ENCODE data around the gene RASD2.
"Not testable (repeated sequence)": the region's sequence is repeated elsewhere in the genome, so short reads cannot be mapped to it uniquely, and the experiment has no call there.

The RASD2 gene

DNA sequence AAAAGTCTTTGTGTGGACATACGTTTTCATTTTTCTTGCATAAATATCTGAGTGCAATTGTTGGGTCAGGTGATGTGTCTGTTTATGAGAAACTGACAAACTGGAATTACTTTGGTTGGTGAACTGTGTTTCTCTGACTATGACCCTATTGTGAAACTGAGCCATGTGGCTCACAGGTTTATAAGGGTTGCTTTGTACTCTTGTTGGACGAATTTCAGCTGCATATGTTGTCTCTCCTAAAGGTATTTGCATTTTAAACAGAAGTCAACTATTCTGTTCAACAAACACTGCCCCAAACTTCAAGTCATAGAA lies 34.4 kb upstream of the RASD2 start:
- no peak for DNase-seq (ENCODE audit: insufficient read length, low spot score)
- TF ChIP-seq SPI1 (IDR thresholded peaks at IDR 0.05; ENCODE audit: low read depth, low read length) (no peak), TAF1 (IDR thresholded peaks at IDR 0.05; ENCODE audit: low read depth, low read length) (no peak), POU2F2 (IDR thresholded peaks at IDR 0.05; ENCODE audit: low read depth, low read length) (no peak), POLR2AphosphoS5 (IDR thresholded peaks at IDR 0.05; ENCODE audit: low read depth, low read length) (no peak), POLR2A (IDR thresholded peaks at IDR 0.05; ENCODE audit: low read depth, low read length) (no peak), PAX5 (IDR thresholded peaks at IDR 0.05; ENCODE audit: insufficient read depth, low read length, severe bottlenecking) (no peak)
- no peak for FAIRE-seq

DNA sequence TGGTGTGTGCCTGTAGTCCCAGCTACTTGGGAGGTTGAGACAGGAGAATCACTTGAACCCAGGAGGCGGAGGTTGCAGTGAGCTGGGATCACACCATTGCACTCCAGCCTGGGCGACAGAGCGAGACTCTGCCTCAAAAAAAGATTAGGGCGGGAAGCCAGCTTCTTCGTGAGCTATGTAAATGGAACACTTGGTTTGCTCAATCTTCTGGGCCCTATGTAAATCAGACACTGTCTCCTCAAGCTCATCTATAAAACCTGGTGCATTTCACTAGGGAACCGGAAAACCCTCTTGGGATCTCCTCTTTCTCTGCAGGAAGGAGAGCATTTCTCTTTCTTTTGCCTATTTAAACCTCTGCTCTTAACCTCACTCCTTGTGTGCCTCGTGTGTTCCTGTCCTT lies 32.8 kb upstream of the RASD2 start:
- DNase-seq (ENCODE audit: insufficient read length, low spot score); FAIRE-seq: not testable (repeated sequence)

DNA sequence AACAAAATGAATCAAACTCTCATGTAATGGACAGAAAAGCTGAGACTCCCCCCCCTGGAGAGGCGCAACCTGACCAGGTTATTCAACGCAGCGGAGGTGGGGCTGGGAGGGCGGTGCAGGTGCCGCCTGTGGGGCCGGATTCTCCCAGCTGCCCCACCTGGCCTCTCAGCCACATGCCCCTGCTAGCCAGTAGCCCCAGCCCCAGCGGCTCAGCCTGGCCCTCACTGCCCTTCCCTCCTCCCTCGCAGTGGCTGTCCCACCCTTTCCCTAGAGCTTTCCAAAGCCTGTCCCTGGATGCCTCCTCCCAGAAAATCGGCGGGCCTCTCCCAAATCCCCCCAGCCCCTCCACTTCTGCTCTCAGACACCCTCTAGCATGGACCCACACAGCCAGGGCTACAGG lies 31.2 kb upstream of the RASD2 start:
- no peak for DNase-seq (ENCODE audit: insufficient read length, low spot score)
- FAIRE-seq, result no peak
- no peak for TF ChIP-seq TAF1 (IDR thresholded peaks at IDR 0.05; ENCODE audit: low read depth, low read length)
- no peak for TF ChIP-seq POLR2AphosphoS5 (IDR thresholded peaks at IDR 0.05; ENCODE audit: low read depth, low read length)
- TF ChIP-seq POLR2A (IDR thresholded peaks at IDR 0.05; ENCODE audit: low read depth, low read length), result no peak
- no peak for TF ChIP-seq PAX5 (IDR thresholded peaks at IDR 0.05; ENCODE audit: insufficient read depth, low read length, severe bottlenecking)
- no peak for TF ChIP-seq POU2F2 (IDR thresholded peaks at IDR 0.05; ENCODE audit: low read depth, low read length)
- TF ChIP-seq SPI1 (IDR thresholded peaks at IDR 0.05; ENCODE audit: low read depth, low read length), result no peak

DNA sequence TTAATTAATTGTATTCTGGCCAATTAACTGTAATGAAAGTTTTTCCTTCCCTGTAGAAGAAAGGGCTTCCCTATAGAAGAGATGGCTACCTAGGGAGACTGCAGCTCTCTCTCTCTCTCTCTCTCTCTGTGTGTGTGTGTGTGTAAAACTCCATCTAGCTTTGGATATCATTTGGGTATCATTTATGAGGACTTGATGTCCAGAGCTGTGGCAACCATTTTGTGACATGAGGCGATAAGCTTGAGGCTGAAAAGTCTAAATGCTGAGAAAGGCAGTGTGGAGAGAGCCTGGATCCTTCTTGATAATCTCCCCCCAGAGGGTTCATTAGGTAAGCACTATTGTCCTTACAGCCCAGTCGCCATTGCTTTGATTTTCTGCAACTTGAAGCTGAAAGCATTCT lies 30.7 kb upstream of the RASD2 start:
- TF ChIP-seq POLR2AphosphoS5 (IDR thresholded peaks at IDR 0.05; ENCODE audit: low read depth, low read length) (no peak), POU2F2 (IDR thresholded peaks at IDR 0.05; ENCODE audit: low read depth, low read length) (no peak), TAF1 (IDR thresholded peaks at IDR 0.05; ENCODE audit: low read depth, low read length) (no peak), POLR2A (IDR thresholded peaks at IDR 0.05; ENCODE audit: low read depth, low read length) (no peak), SPI1 (IDR thresholded peaks at IDR 0.05; ENCODE audit: low read depth, low read length) (no peak), PAX5 (IDR thresholded peaks at IDR 0.05; ENCODE audit: insufficient read depth, low read length, severe bottlenecking) (no peak)
- FAIRE-seq (no peak), DNase-seq (ENCODE audit: insufficient read length, low spot score) (no peak)

DNA sequence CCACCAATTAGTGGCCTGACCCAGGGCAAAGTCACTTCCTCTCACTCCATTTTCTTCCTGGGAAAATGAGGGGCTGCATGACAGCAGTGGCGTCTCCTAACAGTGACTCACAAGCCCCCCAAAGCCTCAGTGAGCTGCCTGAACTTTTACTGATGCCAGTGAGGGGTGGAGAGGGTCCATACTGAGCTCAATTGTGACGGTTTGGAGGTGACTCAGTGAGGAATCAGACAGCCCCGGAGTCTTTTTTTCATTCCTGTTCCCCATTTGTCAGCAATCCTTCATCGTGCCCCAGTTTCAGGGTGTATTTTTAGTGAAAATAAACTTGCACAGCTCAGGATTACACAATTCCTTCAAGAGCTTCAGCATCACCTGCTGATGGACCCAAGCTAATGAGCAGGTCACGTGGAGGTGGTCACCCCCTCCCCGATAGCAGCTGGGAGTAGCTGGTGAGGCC lies 30.1 kb upstream of the RASD2 start:
- FAIRE-seq, result no peak
- TF ChIP-seq PAX5 (IDR thresholded peaks at IDR 0.05; ENCODE audit: insufficient read depth, low read length, severe bottlenecking) (no peak), POLR2AphosphoS5 (IDR thresholded peaks at IDR 0.05; ENCODE audit: low read depth, low read length) (no peak), SPI1 (IDR thresholded peaks at IDR 0.05; ENCODE audit: low read depth, low read length) (no peak), POLR2A (IDR thresholded peaks at IDR 0.05; ENCODE audit: low read depth, low read length) (no peak)
- DNase-seq (ENCODE audit: insufficient read length, low spot score), result no peak

DNA sequence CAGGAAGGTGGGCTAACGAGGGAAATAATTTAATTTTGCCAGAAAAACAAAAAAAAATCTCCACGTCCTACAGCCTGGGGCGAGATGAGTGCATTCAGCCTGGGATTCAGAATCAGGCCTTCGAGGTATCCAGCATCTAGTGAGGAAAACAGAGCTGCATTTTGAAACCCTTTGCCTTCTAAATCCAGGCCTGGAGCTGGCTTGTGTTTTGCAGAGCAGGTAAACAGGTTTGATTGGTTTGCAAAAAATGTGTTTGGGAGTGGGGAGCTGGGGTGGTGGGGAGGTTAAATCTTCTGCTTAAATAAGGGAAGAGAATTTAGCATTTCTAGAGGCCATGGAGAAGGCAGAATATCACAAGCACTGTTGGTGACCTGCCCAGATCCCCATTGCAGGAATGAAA lies 29.7 kb upstream of the RASD2 start:
- FAIRE-seq (no peak), DNase-seq (ENCODE audit: insufficient read length, low spot score) (no peak)
- TF ChIP-seq SPI1 (IDR thresholded peaks at IDR 0.05; ENCODE audit: low read depth, low read length) (no peak), TAF1 (IDR thresholded peaks at IDR 0.05; ENCODE audit: low read depth, low read length) (no peak), POLR2AphosphoS5 (IDR thresholded peaks at IDR 0.05; ENCODE audit: low read depth, low read length) (no peak), PAX5 (IDR thresholded peaks at IDR 0.05; ENCODE audit: insufficient read depth, low read length, severe bottlenecking) (no peak), POLR2A (IDR thresholded peaks at IDR 0.05; ENCODE audit: low read depth, low read length) (no peak), POU2F2 (IDR thresholded peaks at IDR 0.05; ENCODE audit: low read depth, low read length) (no peak)

DNA sequence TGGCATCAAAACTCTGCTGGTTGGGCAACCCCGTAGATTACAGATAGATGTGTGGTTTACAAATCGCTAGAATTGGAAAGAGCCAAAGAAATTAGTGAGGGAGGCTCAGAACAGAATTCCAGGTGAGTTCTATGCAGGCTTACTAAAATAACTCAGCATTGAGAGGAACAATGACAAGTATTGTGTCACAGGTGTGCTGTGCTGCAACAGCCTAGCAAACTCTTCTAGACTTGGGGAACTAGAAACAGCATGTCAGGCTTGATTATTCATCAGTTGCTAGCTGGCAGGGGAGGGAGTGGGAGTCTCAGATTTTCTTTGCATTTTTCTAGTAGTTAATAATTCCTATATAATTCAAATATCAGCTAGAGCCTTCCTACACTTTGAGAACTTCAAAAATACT lies 26.3 kb upstream of the RASD2 start:
- FAIRE-seq, result no peak
- TF ChIP-seq SPI1 (IDR thresholded peaks at IDR 0.05; ENCODE audit: low read depth, low read length) (no peak), TAF1 (IDR thresholded peaks at IDR 0.05; ENCODE audit: low read depth, low read length) (no peak), POLR2A (IDR thresholded peaks at IDR 0.05; ENCODE audit: low read depth, low read length) (no peak), PAX5 (IDR thresholded peaks at IDR 0.05; ENCODE audit: insufficient read depth, low read length, severe bottlenecking) (no peak), POU2F2 (IDR thresholded peaks at IDR 0.05; ENCODE audit: low read depth, low read length) (no peak), POLR2AphosphoS5 (IDR thresholded peaks at IDR 0.05; ENCODE audit: low read depth, low read length) (no peak)
- DNase-seq (ENCODE audit: insufficient read length, low spot score), result no peak

DNA sequence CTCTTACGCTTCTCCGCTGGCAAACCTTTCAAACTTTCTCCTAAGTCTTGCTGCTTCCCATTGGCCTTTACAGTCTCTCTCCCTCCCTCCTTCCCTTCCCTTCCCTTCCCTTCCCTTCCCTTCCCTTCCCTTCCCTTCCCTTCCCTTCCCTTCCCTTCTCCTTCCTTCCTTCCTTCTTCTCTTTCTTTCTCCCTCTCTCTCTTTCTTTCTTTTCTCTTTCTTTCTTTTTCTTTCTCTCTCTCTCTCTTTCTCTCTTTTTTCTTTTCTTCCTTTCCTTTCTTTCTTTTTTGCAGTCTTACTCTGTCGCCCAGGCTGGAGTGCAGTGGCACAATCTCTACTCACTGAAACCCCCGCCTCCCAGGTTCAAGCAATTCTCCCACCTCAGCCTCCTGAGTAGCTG lies 24.7 kb upstream of the RASD2 start:
- not testable (repeated sequence) for DNase-seq (ENCODE audit: insufficient read length, low spot score); FAIRE-seq

DNA sequence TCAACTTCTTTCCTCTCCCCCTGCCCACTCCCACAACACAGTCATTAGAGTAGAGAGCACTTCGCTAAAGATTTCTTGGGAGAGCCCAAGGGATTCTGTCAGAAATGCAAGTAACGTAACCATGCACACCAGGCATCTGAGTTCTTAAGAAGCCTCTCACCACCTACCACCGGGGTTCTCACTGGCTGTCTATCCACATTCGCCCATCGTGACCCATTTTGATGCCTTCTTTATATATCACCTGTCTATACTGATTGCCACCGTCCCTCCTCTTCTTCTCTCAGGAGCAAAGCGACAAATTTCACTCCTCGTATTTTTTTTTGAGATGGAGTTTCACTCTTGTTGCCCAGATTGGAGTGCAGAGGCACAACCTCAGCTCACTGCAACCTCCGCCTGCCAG lies 23.9 kb upstream of the RASD2 start:
- no peak for TF ChIP-seq POLR2AphosphoS5 (IDR thresholded peaks at IDR 0.05; ENCODE audit: low read depth, low read length)
- no peak for TF ChIP-seq POLR2A (IDR thresholded peaks at IDR 0.05; ENCODE audit: low read depth, low read length)
- TF ChIP-seq PAX5 (IDR thresholded peaks at IDR 0.05; ENCODE audit: insufficient read depth, low read length, severe bottlenecking), result no peak
- no peak for TF ChIP-seq POU2F2 (IDR thresholded peaks at IDR 0.05; ENCODE audit: low read depth, low read length)
- no peak for TF ChIP-seq SPI1 (IDR thresholded peaks at IDR 0.05; ENCODE audit: low read depth, low read length)
- TF ChIP-seq TAF1 (IDR thresholded peaks at IDR 0.05; ENCODE audit: low read depth, low read length), result no peak
- no peak for DNase-seq (ENCODE audit: insufficient read length, low spot score)
- FAIRE-seq, result no peak

DNA sequence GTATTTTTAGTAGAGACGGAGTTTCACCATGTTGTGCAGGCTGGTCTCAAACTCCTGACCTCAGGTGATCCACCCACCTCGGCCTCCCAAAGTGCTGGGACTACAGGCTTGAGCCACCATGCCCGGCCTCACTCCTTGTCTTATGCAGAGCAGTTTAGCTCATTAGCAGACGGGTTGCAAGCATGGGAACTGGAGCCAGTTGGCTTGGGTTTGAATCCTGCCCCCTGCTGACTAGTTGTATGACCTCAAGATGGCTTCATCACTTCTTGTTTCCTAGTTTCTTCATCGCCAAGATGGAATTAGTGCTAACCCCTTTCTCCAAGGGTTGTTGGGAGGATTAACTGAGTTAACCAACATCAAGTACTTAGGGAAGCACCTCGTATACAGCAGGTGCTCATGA lies 23.4 kb upstream of the RASD2 start:
- no peak for FAIRE-seq
- DNase-seq (ENCODE audit: insufficient read length, low spot score), result no peak
- TF ChIP-seq POLR2A (IDR thresholded peaks at IDR 0.05; ENCODE audit: low read depth, low read length) (no peak), SPI1 (IDR thresholded peaks at IDR 0.05; ENCODE audit: low read depth, low read length) (no peak), POU2F2 (IDR thresholded peaks at IDR 0.05; ENCODE audit: low read depth, low read length) (no peak), TAF1 (IDR thresholded peaks at IDR 0.05; ENCODE audit: low read depth, low read length) (no peak), PAX5 (IDR thresholded peaks at IDR 0.05; ENCODE audit: insufficient read depth, low read length, severe bottlenecking) (no peak), POLR2AphosphoS5 (IDR thresholded peaks at IDR 0.05; ENCODE audit: low read depth, low read length) (no peak)
